Measurements from ENCODE around the gene NOL9. TPM values are rescaled to one million over a fixed set of nuclear protein-coding genes. Genes with fewer than 3 reads are reported as not detected.

The NOL9 gene

DNA sequence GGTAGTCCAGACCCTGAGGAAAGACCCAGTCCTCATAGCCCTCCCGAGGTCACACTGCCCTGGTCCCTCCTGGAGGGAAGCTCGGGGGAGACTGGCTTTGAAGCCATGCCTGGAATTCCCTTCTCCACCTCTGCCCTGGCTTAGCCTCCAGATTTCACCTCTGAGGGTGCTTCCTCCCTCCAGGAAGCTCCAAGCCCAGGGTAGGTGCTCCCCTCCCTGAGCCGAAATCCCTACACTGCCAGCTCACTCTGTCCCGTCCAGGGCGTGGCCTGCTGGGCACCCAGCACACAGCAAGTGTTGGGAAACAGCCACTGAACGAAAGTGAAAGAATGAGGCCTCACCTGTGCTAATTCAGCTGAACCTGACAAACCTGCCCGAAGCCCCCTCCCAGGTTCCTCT lies 82.3 kb downstream of the NOL9 start:
- no peak overlapping the region for H3K4ac ChIP-seq (ENCODE audit: low read depth in 1 of 2, low read length in 2 of 2)
- peaks cover 35 to 96% of the 10 kb centered on the region in 2 experiments for H3K36me3 ChIP-seq (ENCODE audit: control insufficient read depth in 1 of 2, insufficient read depth in 2 of 2, low read depth in 1 of 2, low read length in 2 of 2)
- no peak overlapping the region for H2BK15ac ChIP-seq (ENCODE audit: low read depth, poor library complexity, severe bottlenecking)
- peaks cover 2% of the 10 kb centered on the region for H3K4me1 ChIP-seq (ENCODE audit: control insufficient read depth, insufficient read depth, low read depth, low read length)
- no peak overlapping the region for H2AFZ ChIP-seq (ENCODE audit: low read depth, low read length)
- H3K14ac ChIP-seq (ENCODE audit: low read length in 2 of 2) = no peak overlapping the region
- H3K23ac ChIP-seq (ENCODE audit: low read length in 2 of 2) = no peak overlapping the region
- no peak overlapping the region for H3K18ac ChIP-seq (ENCODE audit: low read depth in 1 of 2, low read length in 2 of 2)
- H4K91ac ChIP-seq (ENCODE audit: low read length) = no peak overlapping the region
- H2AK5ac ChIP-seq (ENCODE audit: low read length, severe bottlenecking) = no peak overlapping the region
- 97% methylated on average over 7 of the region's 7 CpGs for WGBS
- H2BK12ac ChIP-seq (ENCODE audit: low read length in 2 of 2) = no peak overlapping the region
- no peak overlapping the region for H2BK5ac ChIP-seq (ENCODE audit: low read depth, low read length, poor library complexity, severe bottlenecking)
- peaks cover 0 to 4% of the 10 kb centered on the region in 2 experiments for H3K27me3 ChIP-seq (ENCODE audit: control insufficient read depth in 1 of 2, insufficient read depth in 1 of 2, low read length in 2 of 2)
- H3K4me2 ChIP-seq (ENCODE audit: low read length, poor library complexity, severe bottlenecking) = no peak overlapping the region
- no peak overlapping the region for H4K8ac ChIP-seq (ENCODE audit: low read length)
- no peak overlapping the region for H3K4me3 ChIP-seq (ENCODE audit: insufficient read depth in 1 of 2, low read depth in 1 of 2, low read length in 2 of 2)
- peaks cover 3% of the 10 kb centered on the region for H3K79me1 ChIP-seq (replicated peaks; ENCODE audit: low read length, poor library complexity, severe bottlenecking)
- H3K27ac ChIP-seq (ENCODE audit: low read length, poor library complexity, severe bottlenecking) = no peak overlapping the region
- H2BK120ac ChIP-seq (ENCODE audit: low read depth, low read length) = no peak overlapping the region
- no peaks in the 10 kb centered on the region for H3K9me3 ChIP-seq (ENCODE audit: control insufficient read depth, low read length)
- no peak overlapping the region for H3K9ac ChIP-seq (ENCODE audit: low read length)
- no peak for DNase-seq

Small RNAs within 50 kb of the gene (small RNA-seq; reads per million reads assigned to genes)
- gene RNU6-731P (ENCODE audit: low read depth) = not detected
